Stimulated activated CD4-positive, alpha-beta T cell treated with anti-CD3 and anti-CD28 coated beads, Interleukin-1b, Interleukin-23, amount 100 ng/mL, for 1 hour (primary cell): ENCODE measurements around the gene TM2D1.

Experiments used
- DNase-seq, 2 donors: peaks; one replicate each; pipeline ENCODE4 v3.0.0-alpha.2; 2020; ENCODE audit warnings: low read depth in 2 of 2

The TM2D1 gene

GRCh38 chr1:61644303-61644702, 80.6 kb downstream of the TM2D1 start:
- DNase-seq, result no peak

- no peak for DNase-seq
Measured at GRCh38 chr1:61642475-61643232, 82.3 kb downstream of the TM2D1 start.

GRCh38 chr1:61641578-61642336, 83.2 kb downstream of the TM2D1 start:
- DNase-seq, result peak; percentile 0 to 37

GRCh38 chr1:61640531-61641530, 84.1 kb downstream of the TM2D1 start:
- DNase-seq, result no peak

GRCh38 chr1:61639608-61640336, 85.2 kb downstream of the TM2D1 start:
- no peak for DNase-seq

- no peak for DNase-seq
Measured at GRCh38 chr1:61638911-61639605, 85.9 kb downstream of the TM2D1 start.

GRCh38 chr1:61638296-61638695, 86.6 kb downstream of the TM2D1 start:
- no peak for DNase-seq

- no peak for DNase-seq
Measured at GRCh38 chr1:61637470-61637869, 87.5 kb downstream of the TM2D1 start.

- DNase-seq, result no peak
Measured at GRCh38 chr1:61636814-61637213, 88.1 kb downstream of the TM2D1 start.

- DNase-seq, result no peak
Measured at GRCh38 chr1:61636376-61636775, 88.6 kb downstream of the TM2D1 start.

- DNase-seq, result no peak
Measured at GRCh38 chr1:61635557-61635956, 89.4 kb downstream of the TM2D1 start.

- no peak for DNase-seq
Measured at GRCh38 chr1:61631436-61631835, 93.5 kb downstream of the TM2D1 start.
